Endothelial cell of umbilical vein (primary cell): Measurements from ENCODE around the gene PLEKHO1. TPM values are rescaled to one million over a fixed set of nuclear protein-coding genes. Genes with fewer than 3 reads are reported as not detected.

Experiments used
- BruUV-seq: library from RNA; stranded (reverse); fragments of 400-500 nt; replicated peaks from 2 replicates; lab custom pipeline; 2021; lab: Mats Ljungman, UMichigan
- CTCF ChIA-PET: fragments of 300-600, 350-600 bp; sonication (Branson Sonifier 250); formaldehyde crosslinking; loops from one replicate; lab custom pipeline; 2021; ENCODE audit warnings: antibody characterized with exemption, inconsistent platforms; lab: Charles Lee
- POLR2A ChIA-PET: fragments of 300-600, 350-600 bp; sonication (Branson Sonifier 250); formaldehyde crosslinking; loops from one replicate; lab custom pipeline; 2021; ENCODE audit warnings: antibody characterized with exemption, inconsistent platforms; lab: Charles Lee
- DNase-seq: peaks from one replicate; pipeline ENCODE4 v3.0.0-alpha.2; 2011; ENCODE audit warnings: low read depth, low spot score
- FAIRE-seq: peaks from 2 replicates; lab custom pipeline; 2011; peaks lifted over from hg19 to GRCh38; lab: Jason Lieb, UNC
- H2AFZ ChIP-seq: 2 replicates; pipeline ENCODE4 v1.6.0; 2012; ENCODE audit warnings: low read depth, low read length, control low read depth, inconsistent platforms
- H3K27ac ChIP-seq: 2 replicates; pipeline ENCODE4 v1.5.1; 2011; ENCODE audit warnings: low read depth, mild to moderate bottlenecking, control low read depth, low read length, moderate library complexity; ENCODE audit not compliant: insufficient read depth
- H3K27me3 ChIP-seq, 2 experiments: 2 replicates each; pipeline versions ENCODE4 v1.6.0 to v1.6.1; 2011; ENCODE audit warnings: low read length in 2 of 2, mixed read lengths in 1 of 2; ENCODE audit not compliant: control insufficient read depth in 2 of 2, insufficient read depth in 2 of 2
- H3K36me3 ChIP-seq, 2 experiments: 2 replicates in 1 of 2; 3 replicates in 1 of 2; pipeline ENCODE4 v1.5.1; 2011; ENCODE audit warnings: low read length in 2 of 2, mild to moderate bottlenecking in 1 of 2, moderate library complexity in 1 of 2; ENCODE audit not compliant: control insufficient read depth in 2 of 2, insufficient read depth in 2 of 2; ENCODE audit errors: extremely low read depth in 1 of 2
- H3K4me1 ChIP-seq: 3 replicates; pipeline ENCODE4 v1.5.1; 2011; ENCODE audit warnings: mild to moderate bottlenecking, low read length; ENCODE audit not compliant: control insufficient read depth, insufficient read depth; ENCODE audit errors: extremely low read depth
- H3K4me2 ChIP-seq: 2 replicates; pipeline ENCODE4 v1.6.1; 2011; ENCODE audit warnings: low read length, control low read depth, mixed read lengths; ENCODE audit not compliant: insufficient read depth
- H3K4me3 ChIP-seq, 3 experiments: fragments of 200-600 bp in 1 of 3; sonication (generic), shearing (Covaris generic) in 1 of 3; replicated peaks in 1 of 3; 2 replicates each; pipeline ENCODE4 v1.5.1; 2011 to 2016; ENCODE audit warnings: control low read depth in 3 of 3, low read length in 3 of 3, mild to moderate bottlenecking in 2 of 3, inconsistent platforms in 1 of 3, low read depth in 1 of 3, moderate library complexity in 1 of 3; ENCODE audit not compliant: insufficient read depth in 1 of 3
- H3K79me2 ChIP-seq: 2 replicates; pipeline ENCODE4 v1.6.0; 2012; ENCODE audit warnings: low read length, inconsistent platforms; ENCODE audit not compliant: control insufficient read depth, insufficient read depth
- H3K9ac ChIP-seq: replicated peaks from 2 replicates; pipeline ENCODE3; 2011; ENCODE audit warnings: low read length, control low read depth; ENCODE audit not compliant: insufficient read depth; ENCODE audit errors: extremely low read depth
- H3K9me1 ChIP-seq: replicated peaks from 3 replicates; pipeline ENCODE4 v1.6.0; 2011; ENCODE audit warnings: mild to moderate bottlenecking, low read length; ENCODE audit not compliant: control insufficient read depth, insufficient read depth; ENCODE audit errors: extremely low read depth
- H3K9me3 ChIP-seq: replicated peaks from 2 replicates; pipeline ENCODE4 v1.5.1; 2012; ENCODE audit warnings: low read length, inconsistent platforms; ENCODE audit not compliant: control insufficient read depth, insufficient read depth
- H4K20me1 ChIP-seq: replicated peaks from 2 replicates; pipeline ENCODE3; 2011; ENCODE audit warnings: mild to moderate bottlenecking, low read length; ENCODE audit not compliant: control insufficient read depth, insufficient read depth; ENCODE audit errors: extremely low read depth
- CTCF ChIP-seq, 2 donors: IDR thresholded peaks; 1 replicate in 1 of 2; 2 replicates in 1 of 2; pipeline ENCODE4 v1.5.1; 2011; ENCODE audit warnings: low read length in 2 of 2, mild to moderate bottlenecking in 2 of 2, moderate library complexity in 2 of 2, control low read depth in 1 of 2, inconsistent platforms in 1 of 2, low read depth in 1 of 2; ENCODE audit not compliant: insufficient read depth in 1 of 2; ENCODE audit errors: extremely low read depth in 1 of 2
- EZH2 ChIP-seq: IDR thresholded peaks from 2 replicates; pipeline ENCODE4 v1.6.1; 2012; ENCODE audit warnings: borderline replicate concordance, low read depth, mild to moderate bottlenecking, moderate library complexity, low read length, inconsistent platforms; ENCODE audit not compliant: severe bottlenecking
- FOS ChIP-seq: IDR thresholded peaks from 2 replicates; pipeline ENCODE4 v1.6.1; 2011; ENCODE audit warnings: mild to moderate bottlenecking, low read length, moderate library complexity, borderline replicate concordance; ENCODE audit not compliant: insufficient read depth
- GATA2 ChIP-seq: IDR thresholded peaks from 2 replicates; pipeline ENCODE4 v1.7.0; 2011; ENCODE audit warnings: low read depth, mild to moderate bottlenecking, moderate library complexity, mixed read lengths, low read length; ENCODE audit not compliant: insufficient read length, insufficient read depth
- MAX ChIP-seq: IDR thresholded peaks from 2 replicates; pipeline ENCODE4 v1.6.1; 2011; ENCODE audit not compliant: insufficient read depth, insufficient read length
- MYC ChIP-seq: IDR thresholded peaks from one replicate; pipeline ENCODE4 v1.6.1; 2011; ENCODE audit warnings: mild to moderate bottlenecking, low read depth, low read length
- POLR2A ChIP-seq: IDR thresholded peaks from 2 replicates; pipeline ENCODE4 v1.6.1; 2012; ENCODE audit warnings: low read depth, mild to moderate bottlenecking, control low read depth, low read length
- dilution Hi-C: fragments of 300-500 bp; cut with MboI; formaldehyde crosslinking; loops from one replicate; pipeline ENCODE4 v1.15.0; 2019; ENCODE audit warnings: low sequenced_read_pairs; ENCODE audit not compliant: extremely low pct_ligation_motif_present
- intact Hi-C: fragments of 100-400 bp; cut with micrococcal nuclease; formaldehyde crosslinking; loops from one replicate; pipeline ENCODE4 v1.10.0; 2022
- polyA plus RNA-seq, 4 experiments: library from polyadenylated mRNA; depleted of rRNA in 3 of 4; stranded (reverse) in 3 of 4; unstranded in 1 of 4; fragments of >200 nt; gene quantifications; 2 replicates each; pipeline versions ENCODE4 v1.2.1 to v1.2.3, GENCODE V29; 2011 to 2012; ENCODE audit warnings: missing spikeins in 1 of 4
- total RNA-seq: library from RNA; stranded (reverse); gene quantifications from 2 replicates; pipeline ENCODE4 v1.2.3, GENCODE V29; 2021

PLEKHO1 gene
- total and polyA plus RNA-seq, 2 donors (not counting 3 experiments of a cell fraction or from before 2014, with no cell fraction given) = 59.8 to 101 TPM

- H3K9ac ChIP-seq = peak overlapping the region; percentile 40
- H2AFZ ChIP-seq = no peak overlapping the region
- H3K36me3 ChIP-seq = peaks cover 28 to 32% of the 10 kb centered on the region in 2 experiments
- intact Hi-C loops = loop anchor here (1.0 kb wide), 2 partner anchors 8 to 17 kb away; no protein-coding TSS in a partner anchor
- no peaks in the 10 kb centered on the region for H3K27me3 ChIP-seq
- H3K4me1 ChIP-seq = peaks cover 49% of the 10 kb centered on the region
- ChIA-PET POLR2A (interaction anchor here (1.7 kb wide), 1 partner anchor 10 kb away, joined by 7 read pairs; the partner anchor contains the start of gene PLEKHO1), CTCF (interaction anchor here (0.6 to 2.7 kb wide), 6 partner anchors 9 to 272 kb away, joined by 3 to 21 read pairs (median 6); partner anchors contain the start of gene PLEKHO1)
- H3K27ac ChIP-seq = peak overlapping the region; percentile 68
- dilution Hi-C loops = no loop called here
- peak overlapping the region; percentile 1 for H3K4me2 ChIP-seq
- TF ChIP-seq FOS = no peak
- no peak for TF ChIP-seq POLR2A
- no peak for TF ChIP-seq GATA2
- TF ChIP-seq MYC = no peak
- TF ChIP-seq EZH2 = no peak
- TF ChIP-seq CTCF (IDR thresholded peaks at IDR 0.05; ENCODE audit: extremely low read depth in 1 of 2, insufficient read depth in 1 of 2, low read depth in 1 of 2, low read length in 2 of 2) = no peak
- no peak for TF ChIP-seq MAX
- no peaks in the 10 kb centered on the region for H3K9me3 ChIP-seq
- H3K9me1 ChIP-seq = no peaks in the 10 kb centered on the region
- no peak overlapping the region for H3K4me3 ChIP-seq
- no peak for FAIRE-seq
- no peaks in the 10 kb centered on the region for H4K20me1 ChIP-seq
- no peak for DNase-seq
- peaks cover 2% of the 10 kb centered on the region for H3K79me2 ChIP-seq
- no TSS peak for BruUV-seq
These were observed 9.8 kb downstream of the PLEKHO1 start for GRCh38 chr1:150159550-150159949.
